HG03521 (cell line): Measurements from ENCODE around the gene SERPINE3.

Experiments
- ATAC-seq: cut with Tn5 transposase; IDR thresholded peaks from one replicate; pipeline ENCODE4 v1.9.1; 2021; ENCODE audit warnings: mild to moderate bottlenecking, moderate library complexity; ENCODE audit not compliant: unreplicated experiment

SERPINE3 gene

DNA sequence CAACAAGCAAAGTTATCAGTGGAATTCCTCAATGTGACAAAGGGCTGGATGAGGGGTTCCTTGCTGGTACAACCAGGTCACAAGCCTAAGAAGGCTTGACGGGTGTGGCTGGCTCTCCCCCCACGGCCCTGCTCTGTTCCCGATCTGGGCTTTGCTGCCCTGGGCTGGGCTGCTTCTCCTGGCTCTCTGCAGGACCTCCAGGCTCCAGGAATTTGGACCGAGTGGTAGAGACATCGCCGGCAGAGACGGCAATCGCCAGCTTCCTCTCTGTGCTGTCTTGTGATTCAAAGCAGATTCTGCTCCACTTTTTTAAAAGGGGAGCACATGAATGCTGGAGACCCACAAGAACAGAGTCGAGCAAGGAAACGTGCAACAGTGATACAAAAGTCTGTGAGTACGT lies at the start of gene SERPINE3:
Gene SERPINE3 (plus strand): TSS at position 338 of the 400 bp plus-strand sequence. CDS start 1,401 bp downstream, outside the sequence.
- no peak for ATAC-seq

GRCh38 chr13:51291341-51291740 lies 48.1 kb upstream of the SERPINE3 start:
- no peak for ATAC-seq

- ATAC-seq: no peak
These were observed 47.4 kb upstream of the SERPINE3 start for GRCh38 chr13:51292000-51292565.

GRCh38 chr13:51297556-51297955 lies 41.9 kb upstream of the SERPINE3 start:
- ATAC-seq: no peak

GRCh38 chr13:51298812-51299211 lies 40.7 kb upstream of the SERPINE3 start:
- ATAC-seq: no peak

GRCh38 chr13:51303063-51303552 lies 36.4 kb upstream of the SERPINE3 start:
- ATAC-seq: no peak

- no peak for ATAC-seq
These were observed 35.6 kb upstream of the SERPINE3 start for GRCh38 chr13:51303882-51304281.

GRCh38 chr13:51305271-51305967 lies 34.1 kb upstream of the SERPINE3 start:
- ATAC-seq: no peak

DNA sequence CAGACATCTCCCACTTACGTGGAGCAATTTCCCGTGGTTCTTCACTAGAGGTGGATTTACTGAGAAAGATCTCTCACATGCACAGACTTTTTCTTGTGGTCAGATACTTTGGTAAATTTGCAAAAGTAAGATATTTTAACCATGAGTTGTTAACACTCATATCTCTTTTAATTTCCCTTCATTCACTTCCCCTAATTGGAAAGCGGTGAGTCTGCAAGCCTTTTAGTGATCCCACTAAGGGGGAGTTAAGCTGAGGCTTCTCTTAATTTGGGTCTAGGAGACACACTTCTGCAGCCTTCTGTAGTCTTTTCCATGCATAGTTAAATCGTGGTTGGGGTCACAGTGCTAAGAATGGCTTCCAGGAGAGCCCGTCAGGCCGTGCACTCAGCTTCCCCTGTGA lies 30.7 kb upstream of the SERPINE3 start:
- no peak for ATAC-seq

DNA sequence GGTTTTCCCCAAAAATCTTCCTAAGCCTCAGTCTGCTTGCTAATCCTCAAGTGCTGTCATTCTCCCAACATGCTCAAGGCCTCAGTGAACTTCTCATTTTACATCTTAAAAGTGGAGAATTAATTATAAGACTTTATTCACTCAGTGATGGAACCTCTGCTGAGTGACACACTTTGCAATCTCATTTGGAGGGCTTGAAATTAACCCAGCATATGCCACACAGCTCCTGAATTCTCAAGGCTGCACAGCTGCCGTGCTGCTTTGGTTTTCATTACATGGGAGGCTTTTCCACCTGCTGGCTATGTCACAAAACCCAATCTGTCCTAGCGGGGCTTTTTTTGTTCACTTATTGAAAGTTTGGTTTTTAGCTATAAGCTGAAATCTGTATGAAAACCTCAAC lies 28.3 kb upstream of the SERPINE3 start:
- no peak for ATAC-seq

- ATAC-seq: no peak
These were observed 27.5 kb upstream of the SERPINE3 start for GRCh38 chr13:51311957-51312520.

DNA sequence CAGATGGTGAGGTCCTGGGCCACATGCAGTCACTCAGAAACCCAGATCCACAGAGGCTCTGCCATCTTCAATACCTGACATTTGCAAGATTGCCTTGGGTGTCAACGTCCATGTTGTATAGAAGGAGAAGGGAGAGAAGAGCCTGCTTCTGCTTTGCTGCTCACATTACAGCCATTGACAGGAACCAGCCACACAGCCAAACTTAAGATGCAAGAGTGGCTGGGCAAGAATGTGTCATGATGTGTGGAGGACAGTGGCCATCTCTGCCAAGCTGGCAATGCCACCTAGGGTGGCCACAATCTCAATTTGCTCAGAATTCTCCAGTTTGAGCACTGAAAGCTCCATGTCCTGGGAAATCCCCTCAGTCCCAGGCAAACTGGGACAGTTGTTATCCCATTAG lies 25.9 kb upstream of the SERPINE3 start:
- ATAC-seq: no peak

DNA sequence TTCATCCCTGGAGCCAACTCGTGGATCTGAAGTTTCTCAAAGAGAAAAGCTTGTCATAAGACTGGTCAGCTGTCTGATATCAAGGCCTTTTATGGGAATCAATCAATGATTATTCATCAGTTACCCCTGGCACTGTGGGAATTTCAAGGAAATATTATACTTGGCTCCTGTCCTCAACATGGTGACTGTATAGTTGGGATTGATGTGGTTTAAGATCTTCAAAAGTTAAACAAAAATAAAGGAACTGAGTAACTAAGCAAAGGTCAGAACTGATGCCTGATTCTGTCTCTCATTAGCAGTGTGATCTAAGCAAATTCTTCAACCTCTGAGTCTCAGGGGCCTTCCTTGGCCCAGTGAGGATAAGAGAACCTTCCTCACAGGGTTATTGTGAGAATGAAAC lies 22.2 kb upstream of the SERPINE3 start:
- ATAC-seq: no peak

GRCh38 chr13:51318015-51318414 lies 21.5 kb upstream of the SERPINE3 start:
- no peak for ATAC-seq

DNA sequence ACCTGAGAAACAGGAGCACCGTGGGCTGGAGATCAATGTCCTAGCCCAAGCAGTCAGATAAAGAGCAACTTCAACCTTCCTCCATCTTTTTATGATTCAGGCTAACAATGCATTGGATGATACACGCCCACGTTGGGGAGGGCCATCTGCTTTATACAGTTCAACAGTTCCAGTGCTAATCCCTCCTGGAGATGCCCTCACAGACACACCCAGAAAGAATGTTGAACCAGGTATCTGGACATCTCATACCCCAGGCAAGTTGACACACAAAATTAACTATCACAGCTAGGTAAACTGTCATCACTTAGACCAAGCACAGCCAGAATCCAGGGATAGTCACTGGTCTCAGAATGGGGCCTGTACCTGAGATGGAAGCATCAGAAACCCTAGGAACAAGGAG lies 20.6 kb upstream of the SERPINE3 start:
- ATAC-seq: no peak

GRCh38 chr13:51321836-51322235 lies 17.7 kb upstream of the SERPINE3 start:
- ATAC-seq: no peak

DNA sequence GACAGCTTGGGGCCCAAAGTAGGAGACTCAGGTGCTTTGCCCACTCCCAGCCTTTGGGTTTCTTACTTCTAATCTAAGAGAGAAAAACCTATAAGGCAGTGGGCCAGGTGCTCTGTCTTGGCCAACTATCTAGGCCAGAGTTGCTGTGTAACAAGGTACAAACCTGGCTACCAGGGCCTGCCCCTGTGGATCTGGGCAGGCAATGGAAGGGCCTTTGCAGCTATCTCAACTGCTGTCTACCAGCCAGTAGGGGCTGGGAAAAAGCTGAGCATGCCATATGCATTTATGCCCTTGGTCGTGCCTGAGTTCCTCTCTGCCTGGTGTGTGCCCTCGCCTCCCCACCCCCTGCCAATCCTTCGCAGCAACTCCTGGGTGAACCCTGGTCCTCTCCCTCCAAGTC lies 16.7 kb upstream of the SERPINE3 start:
- ATAC-seq: no peak

GRCh38 chr13:51323824-51324511 lies 15.5 kb upstream of the SERPINE3 start:
- no peak for ATAC-seq

DNA sequence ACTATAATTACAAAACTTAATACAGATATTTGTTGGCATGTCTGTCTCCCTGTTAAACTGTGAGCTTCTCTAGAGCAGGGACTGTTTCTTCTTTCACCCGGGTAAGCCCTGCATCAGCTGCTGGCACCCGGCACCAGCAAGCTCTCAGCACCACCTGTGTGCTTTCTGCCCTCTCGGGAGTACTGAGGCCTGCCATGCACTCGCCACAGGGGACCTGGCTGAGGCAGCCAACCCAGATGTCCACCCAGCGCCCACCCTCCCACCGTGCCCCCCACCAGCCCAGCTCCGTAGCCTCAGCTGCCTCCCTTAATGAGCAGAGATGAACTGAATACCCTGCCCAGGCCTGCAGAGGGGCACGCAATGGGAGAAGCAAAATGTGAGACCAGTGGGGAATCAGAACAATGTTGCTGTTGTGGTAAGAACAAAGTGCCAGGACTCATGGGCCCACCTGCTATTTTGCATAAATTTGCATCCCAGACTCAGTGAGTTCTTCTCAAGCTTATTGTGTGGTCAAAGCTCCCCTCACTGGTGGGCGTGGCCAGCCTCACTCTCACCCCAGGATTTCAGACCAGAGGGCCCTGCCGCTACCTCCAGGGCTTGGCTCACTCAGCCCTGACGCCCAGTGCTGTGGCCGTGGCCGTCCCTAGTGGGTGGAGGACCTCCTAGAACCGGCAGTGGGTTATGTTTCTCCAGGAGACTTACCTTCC lies 14.6 kb upstream of the SERPINE3 start:
- ATAC-seq: no peak

DNA sequence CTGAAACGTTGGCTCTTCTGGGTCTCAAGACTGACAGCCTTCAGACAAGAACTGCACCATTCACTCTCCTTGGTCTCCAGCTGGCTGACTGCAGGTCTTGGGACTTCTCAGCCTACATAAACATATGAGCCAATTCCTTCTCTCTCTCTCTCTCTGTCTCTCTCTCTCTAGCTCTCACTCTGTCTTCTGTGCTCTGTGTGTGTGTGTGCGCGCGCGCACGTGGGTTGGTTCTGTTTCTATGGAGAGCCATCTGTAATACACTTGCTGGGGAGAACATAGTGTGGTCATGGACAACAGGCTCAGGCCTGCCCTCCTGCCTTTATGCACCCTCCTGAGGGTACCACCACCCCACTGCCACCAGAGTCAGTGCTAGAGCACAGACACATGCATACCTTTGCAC lies 13.7 kb upstream of the SERPINE3 start:
- ATAC-seq: no peak

DNA sequence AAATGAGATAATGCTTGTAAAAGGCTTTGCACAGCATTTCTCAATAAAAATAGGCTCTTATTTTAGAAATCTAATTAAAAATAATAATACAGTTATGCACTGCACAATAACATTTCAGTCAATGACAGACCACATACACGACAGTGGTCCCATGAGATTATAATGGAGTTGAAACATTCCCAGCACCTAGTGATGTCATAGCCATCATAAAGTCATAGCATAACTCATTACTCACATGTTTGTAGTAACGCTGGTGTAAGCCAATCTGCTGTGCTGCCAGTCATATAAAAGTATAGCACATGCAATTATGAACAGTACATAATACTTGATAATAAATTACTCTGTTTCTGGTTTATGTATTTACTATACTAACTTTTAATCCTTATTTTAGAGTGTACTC lies 12.7 kb upstream of the SERPINE3 start:
- no peak for ATAC-seq
